ENCODE measurements around the gene KCNK7.
"Not testable (repeated sequence)": the region's sequence is repeated elsewhere in the genome, so short reads cannot be mapped to it uniquely, and the experiment has no call there.

KCNK7 gene

DNA sequence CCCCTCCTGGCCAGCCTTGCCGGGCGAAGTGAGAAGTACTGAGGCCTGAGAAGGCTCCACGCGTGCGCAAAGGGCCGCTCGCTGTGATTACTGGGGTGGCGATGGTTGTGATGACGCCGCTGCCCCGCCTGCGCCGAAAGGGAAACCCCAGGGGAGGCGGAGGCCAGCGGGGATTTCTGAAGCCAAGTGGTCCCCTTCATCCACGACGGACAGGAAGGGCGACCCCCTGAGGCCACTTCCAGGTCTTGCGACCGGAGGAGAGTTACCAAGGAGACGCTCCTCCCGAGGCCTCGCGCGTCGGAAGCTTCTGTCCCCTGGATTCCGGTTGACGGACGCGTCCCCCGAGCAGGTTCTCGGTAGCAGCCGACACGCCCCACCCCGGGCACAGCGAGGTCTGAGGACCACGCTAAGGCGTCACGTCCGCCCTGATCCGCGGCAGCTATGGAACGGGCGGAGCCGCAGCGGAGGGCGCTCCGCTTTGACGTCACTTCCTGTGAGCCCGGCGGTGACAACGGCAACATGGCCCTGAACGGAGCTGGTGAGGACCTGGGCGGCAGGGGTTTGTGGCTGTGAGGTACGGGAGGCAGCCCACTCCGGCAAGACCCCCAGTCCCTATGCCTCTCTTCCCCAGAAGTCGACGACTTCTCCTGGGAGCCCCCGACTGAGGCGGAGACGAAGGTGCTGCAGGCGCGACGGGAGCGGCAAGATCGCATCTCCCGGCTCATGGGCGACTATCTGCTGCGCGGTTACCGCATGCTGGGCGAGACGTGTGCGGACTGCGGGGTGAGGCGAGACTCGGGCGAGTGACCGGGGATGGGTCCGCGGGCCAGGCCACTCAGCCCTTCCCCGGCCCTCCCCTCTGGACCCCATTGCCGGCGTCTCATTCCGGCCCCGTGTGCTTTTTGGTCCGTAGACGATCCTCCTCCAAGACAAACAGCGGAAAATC lies 25.4 kb downstream of the KCNK7 start, which contains the start of gene ZNRD2:
ZNRD2 (plus strand) TSS at position 505 of the 946 bp plus-strand sequence; CDS start at position 520, 15 bp downstream.
- DNase-seq = peak; percentile 93

DNA sequence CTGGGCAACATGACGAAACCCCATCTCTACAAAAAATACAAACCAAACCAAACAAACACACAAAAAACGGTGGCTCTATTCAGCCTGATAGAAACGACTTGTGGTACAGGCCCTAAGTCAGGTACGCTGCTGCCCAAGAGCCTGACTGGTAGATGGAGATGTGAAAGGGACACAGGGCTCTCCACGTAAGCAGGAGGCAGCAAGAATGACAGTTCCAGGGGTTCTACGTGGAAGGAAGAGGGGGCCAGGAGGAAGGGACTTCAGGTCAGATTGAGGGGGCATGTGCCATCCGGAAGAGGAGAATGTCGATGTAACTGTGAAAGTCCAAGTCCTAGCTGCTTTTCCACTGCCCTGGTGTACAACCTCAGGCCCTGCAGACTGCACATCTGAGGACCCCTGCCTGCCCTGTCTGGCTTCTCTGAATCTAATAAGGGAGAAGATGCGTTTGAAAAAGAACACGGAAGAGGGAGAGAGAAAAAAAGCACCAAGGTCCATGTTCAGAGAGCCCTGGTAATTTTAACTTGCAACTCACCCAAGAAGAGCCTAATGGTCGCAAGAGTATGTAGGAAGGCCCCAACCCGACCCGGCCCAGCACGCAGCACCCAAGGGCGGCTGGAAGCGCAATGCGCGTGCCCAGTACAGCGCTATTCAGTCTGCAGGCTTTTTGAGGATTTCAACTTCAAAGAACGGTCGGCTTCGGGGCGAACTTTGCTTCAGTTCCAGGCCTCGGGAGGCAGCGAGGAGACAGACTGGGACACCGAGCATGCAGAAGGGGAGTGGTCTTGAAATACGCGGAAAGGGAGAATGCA lies 26.2 kb downstream of the KCNK7 start:
- no peak for DNase-seq

DNA sequence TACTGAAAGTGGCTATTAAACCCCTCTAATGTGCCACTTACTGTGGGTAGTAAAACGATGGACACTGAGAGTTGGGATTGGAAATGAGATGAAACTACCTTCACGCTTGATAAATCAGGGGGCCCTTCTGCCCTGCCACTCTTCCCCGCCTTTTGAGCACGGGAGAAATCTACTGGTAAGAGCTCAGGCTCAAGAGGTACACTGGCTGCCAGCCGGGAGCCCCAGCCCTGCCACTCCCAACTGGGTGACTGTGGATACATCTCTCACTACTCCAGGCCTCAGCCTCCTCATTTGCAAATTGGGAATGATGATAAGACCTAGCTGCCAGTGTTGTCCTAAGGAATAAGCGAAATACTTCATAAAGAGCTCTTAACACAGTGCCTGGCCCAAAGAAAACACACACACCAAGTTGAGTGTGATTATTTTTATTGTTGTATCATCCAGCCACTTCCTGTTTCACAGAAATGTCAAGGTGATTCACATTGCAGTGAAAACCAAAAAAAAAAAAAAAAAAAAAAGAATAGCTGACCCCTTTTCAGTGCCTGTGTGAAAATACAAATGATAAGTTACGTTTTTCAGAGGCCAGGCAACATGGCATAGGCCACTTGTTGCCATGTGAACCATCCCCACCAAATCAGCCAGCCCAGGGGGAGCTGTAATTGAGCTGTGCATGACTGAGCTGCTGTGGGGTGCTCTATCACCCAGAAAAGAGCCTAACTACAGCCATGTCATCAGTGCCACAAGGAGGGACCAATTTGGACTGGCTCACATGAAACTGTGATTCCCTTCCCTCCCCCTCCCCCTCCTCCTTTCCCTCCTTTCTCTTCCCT lies 29.8 kb downstream of the KCNK7 start:
- no peak for DNase-seq

DNA sequence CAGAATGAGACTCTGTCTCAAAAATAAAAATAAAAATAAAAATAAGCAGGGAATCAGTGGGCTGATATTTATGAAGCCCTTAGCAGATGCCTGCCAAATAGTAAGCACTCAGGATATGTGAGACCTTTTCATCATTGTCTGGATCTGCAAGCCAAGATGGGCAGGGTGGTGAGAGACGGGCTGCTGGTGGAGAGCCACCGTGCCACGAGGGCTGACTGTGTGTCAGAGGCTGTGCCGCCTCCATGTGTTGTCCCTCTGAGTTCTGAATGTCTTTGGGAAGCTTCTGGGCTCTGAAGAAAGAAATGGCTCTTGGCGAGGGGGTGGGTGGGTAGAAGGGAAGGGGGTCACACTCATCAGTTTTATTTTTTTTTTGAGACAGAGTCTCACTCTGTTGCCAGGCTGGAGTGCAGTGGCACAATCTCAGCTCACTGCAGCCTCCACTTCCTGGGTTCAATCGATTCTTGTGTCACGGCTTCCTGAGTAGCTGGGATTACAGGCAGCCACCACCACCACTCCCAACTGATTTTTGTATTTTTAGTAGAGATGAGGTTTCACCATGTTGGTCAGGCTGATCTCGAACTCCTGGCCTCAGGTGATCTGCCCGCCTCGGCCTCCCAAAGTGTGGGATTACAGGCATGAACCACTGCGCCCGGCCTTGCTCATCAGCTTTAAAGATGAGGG lies 30.6 kb downstream of the KCNK7 start:
- DNase-seq = not testable (repeated sequence)

DNA sequence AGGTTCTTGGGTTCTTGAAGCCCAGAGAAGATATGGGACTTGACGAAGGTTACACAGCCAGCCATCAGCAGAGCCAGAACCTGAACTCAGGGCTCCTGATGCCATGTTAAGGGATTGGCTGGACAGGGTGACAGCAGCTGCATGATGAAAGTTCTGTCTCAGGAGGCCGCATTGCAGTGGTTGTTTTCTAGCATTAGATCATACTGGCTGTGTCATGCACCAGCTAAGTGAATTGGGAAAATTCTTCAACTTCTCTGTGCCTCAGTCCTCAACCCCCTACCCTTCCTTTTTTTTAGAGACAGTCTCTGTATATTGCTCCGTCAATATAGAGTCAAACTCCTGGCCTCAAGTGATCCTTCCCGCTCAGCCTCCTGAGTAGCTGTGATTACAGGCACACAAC lies 32.0 kb downstream of the KCNK7 start:
- no peak for DNase-seq

DNA sequence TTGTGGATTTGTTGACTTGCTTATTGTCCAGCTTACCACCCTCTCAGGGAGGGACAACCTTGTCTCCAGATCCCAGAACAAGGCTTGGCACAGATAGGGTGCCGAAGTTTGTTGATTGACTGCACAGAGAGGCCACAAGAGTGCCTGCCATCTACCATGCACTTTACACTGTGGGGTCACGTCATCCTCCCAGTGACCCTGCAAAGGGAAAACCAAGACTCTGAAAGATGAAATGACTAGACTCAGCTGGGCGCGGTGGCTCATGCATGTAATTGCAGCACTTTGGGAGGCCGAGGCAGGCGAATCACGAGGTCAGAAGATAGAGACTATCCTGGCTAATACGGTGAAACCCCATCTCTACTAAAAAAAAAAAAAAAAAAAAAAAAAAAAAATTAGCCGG lies 32.8 kb downstream of the KCNK7 start:
- no peak for DNase-seq

DNA sequence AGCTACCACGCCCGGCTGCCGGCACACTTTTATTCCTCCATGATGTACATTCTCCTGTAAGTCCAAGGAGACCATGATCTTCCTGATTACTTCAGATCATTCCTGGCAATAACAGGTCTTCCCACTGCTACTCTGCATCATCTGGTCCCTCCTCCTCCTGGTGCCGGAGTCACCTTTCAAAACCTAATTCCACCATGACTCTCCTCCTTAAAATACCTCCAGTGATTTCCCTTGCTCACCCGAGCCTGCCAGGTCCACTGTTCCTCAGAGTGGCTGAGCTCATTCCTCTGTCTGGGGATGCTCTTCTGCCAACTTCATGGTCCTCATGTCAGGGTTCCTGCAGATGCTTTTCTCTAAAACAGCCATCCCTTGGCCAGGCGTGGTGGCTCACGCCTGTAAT lies 33.6 kb downstream of the KCNK7 start:
- DNase-seq = no peak

DNA sequence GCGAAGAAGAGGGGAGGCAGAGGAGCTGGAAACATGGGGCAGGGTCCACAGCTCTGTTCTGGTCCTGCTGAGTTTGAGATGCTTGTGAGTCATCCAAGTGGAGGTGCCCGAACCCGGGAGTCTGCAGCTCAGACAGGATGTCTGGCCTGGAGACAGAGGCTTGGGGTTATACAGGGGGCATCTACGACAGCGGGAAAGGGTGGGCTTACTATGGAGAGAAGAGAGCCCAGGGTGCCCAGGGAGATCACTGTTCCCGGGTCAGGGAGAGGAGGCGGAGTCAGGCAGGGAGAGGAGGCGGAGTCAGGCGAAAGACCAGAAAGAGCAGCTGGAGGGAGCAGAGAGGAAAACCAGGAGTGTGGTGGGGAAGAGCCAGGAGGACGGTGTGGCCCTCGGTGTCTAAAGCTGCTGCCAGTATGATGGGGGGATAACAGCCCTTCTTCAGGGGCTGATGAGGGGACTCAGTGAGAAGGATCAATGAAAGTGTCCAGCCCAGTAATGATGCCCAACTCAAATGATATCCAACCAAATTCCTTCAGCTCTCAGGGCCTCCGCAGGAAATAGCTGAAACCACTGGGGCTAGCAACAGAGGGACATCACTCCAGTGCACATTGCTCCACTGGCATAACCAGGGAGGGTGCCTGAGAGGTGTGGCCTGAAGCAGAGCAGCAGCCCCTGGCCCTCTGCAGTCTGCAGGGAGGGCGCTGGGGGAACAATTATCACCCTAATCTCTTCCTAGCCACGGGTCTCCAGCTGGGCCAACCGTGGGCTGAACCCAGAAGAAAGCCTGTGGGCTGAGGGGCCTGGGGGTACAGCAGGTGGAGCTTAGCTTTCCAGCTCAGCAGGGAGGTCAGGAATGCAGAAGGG lies 34.8 kb downstream of the KCNK7 start:
- no peak for DNase-seq

DNA sequence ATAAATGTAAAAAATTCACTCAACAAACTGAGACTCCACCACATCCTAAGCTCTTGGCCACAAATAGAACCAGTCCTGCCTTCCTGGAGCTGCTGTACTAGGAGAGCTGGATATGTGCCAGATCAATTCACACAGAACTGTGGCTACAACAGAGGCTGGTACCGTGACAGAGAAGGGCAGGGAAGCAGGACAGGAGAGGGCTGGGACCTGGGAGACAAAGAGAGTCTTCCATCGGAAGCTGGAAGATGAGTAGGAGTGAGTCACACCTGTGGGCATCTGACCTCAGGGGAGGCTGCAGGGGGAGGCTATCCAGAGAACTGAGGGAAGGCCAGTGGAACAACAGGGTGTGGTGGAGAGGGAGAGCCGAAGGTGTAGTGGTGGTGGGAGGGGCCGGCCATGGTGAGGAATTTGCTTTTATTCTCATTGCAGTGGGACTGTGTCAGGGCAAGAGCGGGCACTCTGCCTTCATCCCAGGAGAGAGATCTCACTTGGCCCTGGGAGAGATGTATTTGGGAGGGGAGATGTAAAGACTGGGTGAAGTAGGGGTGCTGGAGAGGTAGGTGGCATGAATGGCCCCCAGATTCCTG lies 35.6 kb downstream of the KCNK7 start:
- DNase-seq = no peak

DNA sequence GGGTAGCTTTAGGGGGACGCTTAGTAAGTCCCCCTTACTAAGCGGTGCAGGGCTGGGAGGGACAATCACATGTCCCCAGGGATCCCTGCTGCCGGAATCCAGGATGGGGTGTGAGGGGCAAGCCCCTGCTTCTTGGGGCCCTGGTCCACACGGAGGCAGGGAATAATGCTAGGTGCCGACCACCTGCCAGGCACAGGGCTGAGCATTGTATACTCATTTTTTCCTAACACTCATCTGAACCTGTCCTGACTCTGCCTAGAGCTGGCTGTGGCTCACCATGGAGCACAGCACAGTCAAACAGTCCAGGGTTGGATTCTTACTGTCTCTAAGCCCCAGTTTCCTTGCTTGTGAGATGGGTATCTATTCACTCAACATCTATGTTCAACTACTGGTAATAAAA lies 36.1 kb downstream of the KCNK7 start:
- no peak for DNase-seq

DNA sequence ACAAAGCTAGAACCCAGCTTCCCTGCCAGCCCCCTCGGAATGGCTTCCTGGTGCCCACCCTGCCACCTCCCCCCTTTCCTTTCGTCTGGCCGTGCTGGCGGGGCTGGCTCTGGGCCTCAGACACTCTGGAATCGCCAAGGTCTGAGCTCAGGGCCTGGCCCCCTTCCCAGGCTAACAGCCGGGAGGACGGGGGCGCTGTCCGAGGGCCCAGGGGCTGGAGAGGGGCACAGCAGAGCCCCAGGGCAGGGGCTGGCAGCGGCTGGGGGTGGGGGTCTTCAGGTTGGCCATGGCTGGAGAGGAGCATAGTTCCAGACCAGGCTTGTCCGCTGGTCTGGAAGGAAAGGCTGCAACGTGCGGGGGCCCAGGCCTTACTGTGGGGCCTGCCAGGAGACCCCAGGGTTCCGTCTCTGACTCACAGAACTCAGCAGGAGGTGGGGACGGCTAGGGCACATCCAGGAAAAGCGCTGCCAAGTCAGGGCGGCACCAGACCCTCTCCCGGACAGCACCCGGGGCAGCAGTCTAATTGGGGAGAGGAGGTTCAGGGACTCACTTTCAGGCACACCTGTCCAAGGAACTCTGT lies 36.6 kb downstream of the KCNK7 start:
- DNase-seq = no peak

DNA sequence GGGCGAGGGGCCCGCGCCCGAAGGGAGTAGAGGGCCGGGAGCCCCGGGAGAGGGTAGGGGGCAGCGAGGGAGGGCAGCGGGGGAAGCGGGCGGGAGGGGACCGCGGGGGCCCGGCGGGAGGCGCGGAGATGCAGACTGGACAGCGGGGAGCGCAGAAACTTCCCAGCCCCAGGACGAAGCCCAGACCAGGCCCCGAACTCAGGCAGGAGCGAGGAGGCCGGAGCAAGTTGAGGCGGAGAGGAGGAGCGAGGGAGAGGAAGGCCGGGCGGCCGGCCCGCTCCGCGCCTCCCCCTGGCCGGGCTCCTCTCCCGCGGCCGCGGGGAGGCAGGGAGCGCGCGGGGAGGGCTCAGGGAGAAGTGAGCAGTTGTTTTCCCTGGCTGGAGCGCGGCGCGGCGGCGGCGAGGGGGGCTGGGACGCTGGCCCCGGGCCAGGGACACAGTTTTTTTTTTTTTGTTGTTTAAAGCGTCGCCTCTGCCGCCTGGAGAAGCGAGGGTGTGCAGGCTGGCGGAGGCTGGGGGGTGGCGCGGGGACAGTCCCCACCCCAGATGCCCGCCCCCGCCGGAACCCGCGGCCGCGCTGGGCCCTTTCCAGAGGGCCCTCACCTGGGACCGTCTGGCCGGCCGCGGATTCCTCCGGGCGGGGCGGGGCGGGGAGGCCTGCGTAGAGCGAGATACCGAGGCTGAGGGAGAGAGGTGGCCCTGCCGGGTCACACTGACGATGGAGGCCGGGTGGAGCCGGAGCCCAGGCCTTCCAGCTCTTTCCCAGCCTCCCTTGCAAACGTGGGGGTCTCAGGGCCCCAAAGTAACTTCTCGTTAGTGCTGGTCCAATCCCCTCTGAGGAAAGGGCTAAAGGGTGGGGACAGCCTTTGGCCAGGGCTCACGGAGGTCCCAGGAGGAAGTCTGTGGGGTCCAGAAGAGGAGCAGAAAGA lies 37.3 kb downstream of the KCNK7 start, which contains the start of gene LTBP3:
LTBP3 (minus strand) TSS at position 358 of the 928 bp plus-strand sequence. CDS start 400 bp downstream, outside the sequence.
- no peak for DNase-seq

DNA sequence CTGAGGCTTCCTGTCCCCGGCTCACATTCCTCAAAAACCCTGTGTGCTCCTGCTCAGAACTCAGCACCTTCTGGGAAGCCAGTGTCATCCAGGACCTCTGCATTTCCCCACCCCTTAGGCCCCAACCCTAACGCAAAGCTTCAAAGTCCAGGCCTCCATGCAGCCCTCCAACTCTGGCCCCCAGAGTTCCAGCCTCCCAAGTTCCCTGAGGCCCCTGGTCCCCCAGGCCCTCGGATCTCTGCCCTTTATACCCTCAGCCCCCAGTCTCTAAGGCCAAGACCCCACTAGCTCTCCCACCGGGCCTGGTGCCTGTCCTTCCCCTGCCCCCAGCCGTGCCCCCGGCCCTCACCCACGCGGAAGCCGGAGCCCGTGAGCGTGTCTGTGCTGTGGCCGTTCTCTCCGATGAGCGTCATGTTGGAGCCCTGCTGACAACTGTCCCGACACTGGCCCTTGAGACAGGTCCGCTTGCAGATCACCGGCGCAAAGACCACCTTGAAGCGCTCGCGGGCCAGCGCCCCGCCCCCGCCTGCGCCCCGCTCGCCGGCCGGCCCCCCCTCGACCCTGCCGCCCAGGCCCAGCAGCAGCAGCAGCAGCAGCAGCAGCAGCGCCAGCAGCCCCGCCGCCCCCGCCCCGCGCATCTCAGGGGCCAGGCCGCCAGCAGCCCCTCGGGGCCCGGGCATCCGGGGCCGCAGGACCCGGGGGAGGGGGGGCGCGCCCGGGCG lies 38.2 kb downstream of the KCNK7 start:
- DNase-seq = no peak

DNA sequence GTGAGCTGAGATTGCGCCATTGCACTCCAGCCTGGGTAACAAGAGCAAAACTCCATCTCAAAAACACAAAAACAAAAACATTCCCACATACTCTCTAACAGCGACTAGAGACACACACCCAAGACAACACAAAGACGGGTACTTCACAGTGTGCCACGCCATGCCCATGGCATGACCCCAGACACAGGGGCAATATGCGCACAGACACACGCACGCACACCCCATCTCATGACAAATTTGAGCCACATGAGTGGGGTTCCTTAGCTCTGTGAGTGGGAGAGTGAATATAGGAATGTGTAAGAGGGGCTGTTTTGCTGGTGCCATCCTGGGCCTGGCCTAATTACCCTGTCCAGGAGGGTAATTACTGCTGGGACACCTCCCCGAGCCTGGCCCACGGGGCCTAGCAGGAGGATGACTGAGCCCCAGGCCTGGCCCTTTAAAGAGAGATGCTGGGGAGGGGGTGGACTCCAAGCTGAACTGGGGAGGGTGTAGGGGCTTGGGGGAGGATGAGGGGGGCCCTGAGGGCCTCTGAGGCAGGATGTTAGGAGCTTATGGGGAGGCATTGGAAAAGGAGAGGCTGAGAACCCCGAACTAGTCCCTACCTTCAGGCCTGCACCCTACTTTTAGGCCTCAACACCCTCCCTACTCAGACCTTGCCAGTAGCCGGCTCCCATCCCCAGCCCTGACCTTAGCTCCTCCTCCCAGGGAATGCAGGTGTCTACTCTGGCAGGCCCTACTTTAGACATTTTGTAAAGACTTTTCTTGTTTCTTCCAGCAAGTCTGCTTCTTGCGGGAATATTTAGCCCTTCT lies 38.9 kb downstream of the KCNK7 start:
- no peak for DNase-seq

DNA sequence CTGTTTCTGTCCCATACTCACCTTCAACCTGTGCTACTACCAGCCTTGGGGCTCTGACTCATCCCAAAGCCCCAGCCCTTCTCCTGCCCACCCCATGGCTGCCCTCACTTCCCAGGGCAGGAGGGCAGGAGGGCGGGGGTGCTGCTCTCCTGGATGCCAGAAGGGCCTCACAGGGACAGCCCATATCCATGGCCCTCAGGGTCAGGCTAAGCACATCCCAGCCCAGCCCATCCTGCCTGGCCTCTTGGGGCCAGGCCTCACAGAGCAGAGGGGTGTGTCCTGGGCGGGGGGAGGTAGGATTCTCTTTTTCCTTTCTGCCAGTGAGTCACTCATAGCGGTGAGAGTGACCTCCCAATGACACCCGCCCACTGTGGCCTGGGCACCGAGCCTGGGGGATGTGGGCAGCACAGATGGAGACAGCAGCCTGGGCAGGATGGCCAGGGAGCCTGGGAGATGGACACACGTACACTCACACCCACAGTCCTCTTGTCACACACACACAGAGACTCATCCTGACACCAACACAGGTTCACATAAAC lies 39.8 kb downstream of the KCNK7 start:
- DNase-seq = no peak

DNA sequence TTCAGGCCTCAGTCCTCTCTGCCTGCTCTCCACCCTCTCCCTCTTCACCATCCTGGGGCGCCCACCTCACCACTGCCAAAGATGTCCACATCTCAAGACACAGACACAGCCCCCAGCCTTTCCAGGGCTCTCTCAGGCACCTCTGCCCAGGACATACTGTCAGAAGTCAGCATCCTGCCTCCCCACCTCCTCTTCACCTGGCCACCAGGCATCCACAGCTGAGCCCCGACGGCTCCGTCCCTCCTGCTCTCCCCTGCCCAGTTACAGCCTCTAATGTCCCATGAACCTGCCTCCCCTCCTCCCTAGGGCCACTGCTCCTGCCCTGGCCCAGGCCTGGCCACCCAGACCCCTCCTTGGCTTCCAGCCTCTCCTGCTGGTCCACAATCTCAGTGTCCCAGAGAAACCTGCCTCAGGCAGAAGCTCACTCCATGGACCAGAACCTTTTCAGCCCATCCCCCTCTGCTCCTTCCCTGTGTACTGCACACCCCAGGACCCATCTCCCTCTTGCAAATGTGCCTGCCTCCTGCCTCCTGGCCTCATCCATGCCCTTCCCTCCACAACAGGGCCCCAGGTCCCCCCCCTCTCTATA lies 40.7 kb downstream of the KCNK7 start:
- DNase-seq = no peak

Data from NCI-H1417 treated with DMSO at 0.1 percent for 48 hours (cell line).